ENCODE data around the gene BCLAF3.

DNA sequence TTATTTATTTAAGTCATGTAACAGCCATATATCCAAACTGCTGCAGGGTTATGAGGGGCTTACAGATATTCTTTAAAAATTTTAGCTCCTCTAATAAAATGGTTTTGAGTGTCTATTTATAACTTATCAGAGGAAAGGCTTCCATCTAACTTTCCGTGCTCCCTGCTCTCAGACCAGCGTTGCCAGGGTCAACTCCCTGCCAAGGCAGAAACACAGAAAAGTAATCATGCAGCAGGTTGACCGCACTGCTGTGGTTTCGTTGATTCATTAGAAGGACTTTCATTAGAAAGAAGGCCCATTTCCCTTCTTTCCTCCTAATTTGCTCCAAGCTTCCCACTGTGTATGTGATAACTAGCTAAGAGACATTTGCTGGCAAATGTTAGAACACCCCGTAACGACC lies 33.9 kb downstream of the BCLAF3 start:
- TF ChIP-seq, protein P1, sequence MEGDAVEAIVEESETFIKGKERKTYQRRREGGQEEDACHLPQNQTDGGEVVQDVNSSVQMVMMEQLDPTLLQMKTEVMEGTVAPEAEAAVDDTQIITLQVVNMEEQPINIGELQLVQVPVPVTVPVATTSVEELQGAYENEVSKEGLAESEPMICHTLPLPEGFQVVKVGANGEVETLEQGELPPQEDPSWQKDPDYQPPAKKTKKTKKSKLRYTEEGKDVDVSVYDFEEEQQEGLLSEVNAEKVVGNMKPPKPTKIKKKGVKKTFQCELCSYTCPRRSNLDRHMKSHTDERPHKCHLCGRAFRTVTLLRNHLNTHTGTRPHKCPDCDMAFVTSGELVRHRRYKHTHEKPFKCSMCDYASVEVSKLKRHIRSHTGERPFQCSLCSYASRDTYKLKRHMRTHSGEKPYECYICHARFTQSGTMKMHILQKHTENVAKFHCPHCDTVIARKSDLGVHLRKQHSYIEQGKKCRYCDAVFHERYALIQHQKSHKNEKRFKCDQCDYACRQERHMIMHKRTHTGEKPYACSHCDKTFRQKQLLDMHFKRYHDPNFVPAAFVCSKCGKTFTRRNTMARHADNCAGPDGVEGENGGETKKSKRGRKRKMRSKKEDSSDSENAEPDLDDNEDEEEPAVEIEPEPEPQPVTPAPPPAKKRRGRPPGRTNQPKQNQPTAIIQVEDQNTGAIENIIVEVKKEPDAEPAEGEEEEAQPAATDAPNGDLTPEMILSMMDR (IDR thresholded peaks at IDR 0.05): no peak
- TF ChIP-seq POLR2A (IDR thresholded peaks at IDR 0.05): no peak
- TF ChIP-seq POLR2AphosphoS5 (IDR thresholded peaks at IDR 0.05): no peak
